GM08714 (cell line): ENCODE results near the gene ADK.
"Not testable (repeated sequence)": the region's sequence is repeated elsewhere in the genome, so short reads cannot be mapped to it uniquely, and the experiment has no call there.

ENCODE experiments used
- H3K4me3 ChIP-seq: fragments of 200-500 bp; sonication (Bioruptor generic); 2 replicates; pipeline ENCODE4 v1.5.1; 2014; ENCODE audit warnings: mild to moderate bottlenecking, low read length, inconsistent platforms
- ZNF274 ChIP-seq: IDR thresholded peaks from 2 replicates; pipeline ENCODE4 v1.6.1; 2012; ENCODE audit warnings: mild to moderate bottlenecking, low read depth, low read length

Gene ADK

GRCh38 chr10:74123081-74123480 lies 27.9 kb upstream of the ADK start:
- H3K4me3 ChIP-seq: no peak overlapping the region
- TF ChIP-seq ZNF274: no peak

GRCh38 chr10:74133923-74134820 lies 16.8 kb upstream of the ADK start:
- TF ChIP-seq ZNF274: no peak
- H3K4me3 ChIP-seq: no peak overlapping the region

GRCh38 chr10:74135452-74135851 lies 15.6 kb upstream of the ADK start:
- no peak overlapping the region for H3K4me3 ChIP-seq
- no peak for TF ChIP-seq ZNF274

- no peak overlapping the region for H3K4me3 ChIP-seq
- TF ChIP-seq ZNF274: no peak
Measured at GRCh38 chr10:74137992-74138391, 13.0 kb upstream of the ADK start.

- H3K4me3 ChIP-seq: not testable (repeated sequence)
Measured at GRCh38 chr10:74138596-74138995, 12.4 kb upstream of the ADK start.

GRCh38 chr10:74139981-74140380 lies 11.0 kb upstream of the ADK start:
- no peak overlapping the region for H3K4me3 ChIP-seq
- no peak for TF ChIP-seq ZNF274

- no peak for TF ChIP-seq ZNF274
- H3K4me3 ChIP-seq: no peak overlapping the region
Measured at GRCh38 chr10:74140553-74140952, 10.5 kb upstream of the ADK start.

GRCh38 chr10:74145133-74145532 lies 5.9 kb upstream of the ADK start:
- no peak for TF ChIP-seq ZNF274
- no peak overlapping the region for H3K4me3 ChIP-seq

GRCh38 chr10:74146980-74147379 lies 4.0 kb upstream of the ADK start:
- H3K4me3 ChIP-seq: not testable (repeated sequence)

GRCh38 chr10:74150204-74150989 lies 624 bp upstream of the ADK start, which contains the start of gene AP3M1:
Gene AP3M1 (minus strand): TSS chr10:74150828. CDS start chr10:74138379, 12,449 bp downstream.
- H3K4me3 ChIP-seq: peak within 1 kb of the TSS; percentile 97
- no peak for TF ChIP-seq ZNF274

- H3K4me3 ChIP-seq: peak overlapping the region; percentile 97
- no peak for TF ChIP-seq ZNF274
Measured at GRCh38 chr10:74151879-74152722, 1.1 kb downstream of the ADK start.

- peak overlapping the region; percentile 14; the same call in 1 of the 2 replicates for H3K4me3 ChIP-seq
- TF ChIP-seq ZNF274: no peak
Measured at GRCh38 chr10:74153123-74153522, 2.1 kb downstream of the ADK start.

- TF ChIP-seq ZNF274: no peak
- no peak overlapping the region for H3K4me3 ChIP-seq
Measured at GRCh38 chr10:74153676-74154075, 2.7 kb downstream of the ADK start.

- TF ChIP-seq ZNF274: no peak
- no peak overlapping the region for H3K4me3 ChIP-seq
Measured at GRCh38 chr10:74156919-74157289, 5.9 kb downstream of the ADK start.

- H3K4me3 ChIP-seq: no peak overlapping the region
- no peak for TF ChIP-seq ZNF274
Measured at GRCh38 chr10:74160013-74160412, 9.0 kb downstream of the ADK start.
